Naive B cell (primary cell): Measurements from ENCODE around the gene GULP1. TPM values are rescaled to one million over a fixed set of nuclear protein-coding genes. Genes with fewer than 3 reads are reported as not detected.

Experiments used
- ATAC-seq, 2 donors: fragments of 150-1000 bp; cut with Tn5 transposase; 2 replicates each; pipeline ENCODE4 v1.10.0; 2021; ENCODE audit warnings: low read depth in 2 of 2, mild to moderate bottlenecking in 2 of 2, moderate library complexity in 2 of 2
- DNase-seq: peaks from one replicate; pipeline ENCODE4 v3.0.0; 2022
- H3K27ac Mint-ChIP-seq, 6 donors: one replicate each; pipeline ENCODE4 v1.8.0; 2020 to 2022; ENCODE audit warnings: mild to moderate bottlenecking in 6 of 6, mixed read lengths in 6 of 6, moderate library complexity in 5 of 6, inconsistent platforms in 2 of 6
- H3K27me3 Mint-ChIP-seq, 3 donors: one replicate each; pipeline ENCODE4 v1.8.0; 2021 to 2022; ENCODE audit warnings: mixed read lengths in 3 of 3, mild to moderate bottlenecking in 1 of 3
- H3K36me3 Mint-ChIP-seq, 2 donors: one replicate each; pipeline ENCODE4 v1.8.0; 2020 to 2022; ENCODE audit warnings: mixed read lengths in 2 of 2, inconsistent platforms in 1 of 2, mild to moderate bottlenecking in 1 of 2
- H3K4me1 Mint-ChIP-seq, 3 donors: one replicate each; pipeline ENCODE4 v1.8.0; 2020 to 2022; ENCODE audit warnings: mixed read lengths in 3 of 3, inconsistent platforms in 1 of 3, mild to moderate bottlenecking in 1 of 3, moderate library complexity in 1 of 3
- H3K4me3 Mint-ChIP-seq, 8 donors: one replicate each; pipeline ENCODE4 v1.8.0; 2020 to 2022; ENCODE audit warnings: mild to moderate bottlenecking in 8 of 8, mixed read lengths in 8 of 8, moderate library complexity in 8 of 8, inconsistent platforms in 2 of 8
- H3K9me3 Mint-ChIP-seq, 7 donors: one replicate each; pipeline ENCODE4 v1.8.0; 2020 to 2022; ENCODE audit warnings: mixed read lengths in 7 of 7, mild to moderate bottlenecking in 5 of 7, inconsistent platforms in 2 of 7, moderate library complexity in 1 of 7
- polyA plus RNA-seq, 6 donors: library from polyadenylated mRNA; unstranded; fragments of 300-500 nt; fragmentation: Illumina TruSeq; gene quantifications; one replicate each; pipeline ENCODE4 v1.2.3, GENCODE V29; 2021; ENCODE audit warnings: low read depth in 6 of 6

Gene GULP1
- polyA plus RNA-seq, 6 donors from 2014 or later = not detected

DNA sequence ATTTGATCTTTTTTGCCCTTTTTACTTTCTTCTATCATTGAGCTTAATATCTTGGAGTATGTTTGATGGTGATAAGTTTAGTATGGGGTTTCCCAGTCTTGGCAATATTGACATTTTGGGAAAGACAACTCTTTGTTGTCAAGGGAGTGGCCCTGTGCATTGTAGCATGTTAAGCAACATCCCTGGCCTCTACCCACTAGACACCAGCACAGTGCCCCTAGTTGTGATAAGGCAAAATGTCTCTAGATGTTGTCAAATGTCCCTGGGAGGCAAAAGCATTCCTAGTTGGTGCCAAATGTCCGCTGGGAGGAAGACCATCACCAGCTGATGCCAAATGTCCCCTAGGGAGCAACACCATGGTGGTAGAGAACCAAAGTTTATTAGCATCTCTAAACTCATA lies 28.2 kb downstream of the GULP1 start:
- ATAC-seq = no peak
- no peak for DNase-seq
- H3K27me3 Mint-ChIP-seq = no peaks in the 10 kb centered on the region
- no peak overlapping the region for H3K27ac Mint-ChIP-seq
- no peaks in the 10 kb centered on the region for H3K4me1 Mint-ChIP-seq
- H3K9me3 Mint-ChIP-seq = peaks cover 0 to 6% (median 0%) of the 10 kb centered on the region in 7 donors
- no peak overlapping the region for H3K4me3 Mint-ChIP-seq
- no peaks in the 10 kb centered on the region for H3K36me3 Mint-ChIP-seq

DNA sequence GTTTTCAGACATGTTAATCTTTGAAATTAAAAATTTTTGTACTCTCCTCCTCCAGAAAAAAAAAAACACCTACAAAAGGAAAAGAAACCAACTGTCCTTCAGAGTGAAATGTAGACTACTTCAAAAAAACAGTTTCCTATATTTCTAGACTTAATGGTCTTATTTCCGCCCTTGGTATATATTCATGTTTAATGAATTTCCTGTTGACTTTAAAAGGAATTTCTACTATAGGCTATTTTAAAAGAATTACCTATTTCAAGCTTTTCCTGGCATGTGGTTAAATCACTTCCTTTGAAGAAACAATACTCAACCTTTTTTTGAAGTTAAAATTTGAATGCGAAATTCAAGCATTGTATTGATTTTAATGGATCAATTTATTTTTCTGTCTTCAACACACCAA lies 29.2 kb downstream of the GULP1 start:
- no peaks in the 10 kb centered on the region for H3K27me3 Mint-ChIP-seq
- peaks cover 0 to 5% (median 0%) of the 10 kb centered on the region in 7 donors for H3K9me3 Mint-ChIP-seq
- no peak overlapping the region for H3K27ac Mint-ChIP-seq
- H3K36me3 Mint-ChIP-seq = no peaks in the 10 kb centered on the region
- H3K4me1 Mint-ChIP-seq = no peaks in the 10 kb centered on the region
- no peak for DNase-seq
- no peak for ATAC-seq
- no peak overlapping the region for H3K4me3 Mint-ChIP-seq

DNA sequence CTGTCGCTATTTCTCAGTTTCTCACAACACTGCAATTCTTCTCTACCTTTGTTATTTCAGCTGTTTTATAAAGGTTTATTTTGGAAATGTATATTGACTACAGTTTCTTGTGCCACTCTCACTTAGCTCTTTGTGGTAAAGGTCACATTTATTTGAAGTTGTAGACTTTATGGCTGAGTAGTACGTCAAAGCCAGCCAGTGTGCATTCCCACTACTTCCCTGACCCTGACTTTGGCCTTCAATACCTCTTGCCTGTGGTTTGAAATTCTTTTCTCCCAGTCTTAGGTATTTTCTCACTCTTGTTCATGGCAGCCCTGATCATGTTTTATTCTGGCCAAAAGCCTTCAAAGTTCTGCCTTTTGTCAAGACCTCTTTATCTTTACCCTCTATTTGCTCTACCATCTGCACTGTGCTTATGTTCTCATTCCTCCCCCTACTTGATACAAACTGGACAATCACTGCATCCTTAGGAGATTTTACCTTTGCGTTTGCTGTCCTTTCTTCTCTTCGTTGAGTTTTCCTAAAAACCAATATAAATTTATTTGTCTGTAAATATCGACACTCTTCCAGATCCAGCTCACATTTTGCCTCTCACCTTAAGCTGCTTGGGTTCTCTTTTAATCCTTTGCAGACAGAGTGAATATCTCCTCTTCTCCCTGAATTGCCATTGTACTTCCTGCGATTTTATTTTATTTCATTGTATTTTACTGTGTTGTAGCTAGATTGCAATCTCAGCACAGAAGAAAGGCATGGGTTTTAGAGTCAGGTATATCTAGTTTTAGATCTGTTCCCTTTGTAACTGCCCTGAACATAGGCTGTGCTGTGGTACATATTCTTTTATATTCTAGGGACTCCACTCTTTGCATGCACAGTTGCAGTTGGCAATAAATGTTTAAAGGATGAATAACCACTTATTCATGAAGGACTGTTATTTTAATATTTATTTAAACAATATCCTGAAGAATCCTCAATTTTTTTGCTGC lies 31.2 kb downstream of the GULP1 start:
- Mint-ChIP-seq H3K4me3 (no peak overlapping the region), H3K9me3 (peaks cover 0 to 5% (median 0%) of the 10 kb centered on the region in 7 donors), H3K36me3 (no peaks in the 10 kb centered on the region), H3K4me1 (no peaks in the 10 kb centered on the region), H3K27me3 (no peaks in the 10 kb centered on the region), H3K27ac (no peak overlapping the region)
- DNase-seq (no peak), ATAC-seq (no peak)

DNA sequence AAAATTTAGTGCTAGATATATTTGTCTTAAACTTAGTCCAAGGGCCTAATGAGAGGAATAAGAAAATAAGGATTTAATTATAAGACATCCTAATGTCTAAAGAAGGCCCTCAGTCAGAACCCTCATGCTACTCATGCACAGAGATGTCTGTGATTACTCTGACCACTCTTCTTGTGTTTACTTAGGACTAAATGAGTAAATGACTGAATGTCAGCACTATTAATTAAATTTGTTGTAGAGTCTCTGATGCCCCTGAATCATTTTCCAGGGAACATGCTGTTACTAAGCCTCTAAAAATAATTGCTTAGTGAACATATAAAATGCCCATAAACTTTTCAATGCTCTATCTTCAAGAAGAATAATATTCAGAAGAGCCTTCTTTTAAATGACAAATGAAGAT lies 32.4 kb downstream of the GULP1 start:
- H3K4me1 Mint-ChIP-seq = no peaks in the 10 kb centered on the region
- no peak for ATAC-seq
- H3K27ac Mint-ChIP-seq = no peak overlapping the region
- no peaks in the 10 kb centered on the region for H3K27me3 Mint-ChIP-seq
- H3K36me3 Mint-ChIP-seq = no peaks in the 10 kb centered on the region
- H3K4me3 Mint-ChIP-seq = no peak overlapping the region
- H3K9me3 Mint-ChIP-seq = peaks cover 0 to 5% (median 0%) of the 10 kb centered on the region in 7 donors
- DNase-seq = no peak

DNA sequence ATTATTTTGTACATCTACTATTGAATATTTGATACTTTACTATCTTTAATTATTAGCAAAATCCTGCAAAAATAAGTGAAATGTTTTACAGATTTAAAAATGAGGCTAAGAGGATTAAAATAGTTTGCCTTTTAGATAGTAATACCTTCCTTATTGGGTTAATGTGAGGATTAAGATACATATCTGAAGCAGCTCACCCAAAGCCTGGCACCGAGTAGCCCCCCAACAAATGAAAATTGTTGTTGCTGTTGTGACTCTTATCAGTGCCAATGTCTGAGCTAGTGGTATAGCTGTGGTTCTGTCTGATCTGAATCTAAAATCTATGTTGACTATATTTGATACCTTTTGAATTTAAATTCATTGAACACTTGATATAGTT lies 34.6 kb downstream of the GULP1 start:
- peaks cover 0 to 5% (median 0%) of the 10 kb centered on the region in 7 donors for H3K9me3 Mint-ChIP-seq
- no peaks in the 10 kb centered on the region for H3K27me3 Mint-ChIP-seq
- no peak overlapping the region for H3K4me3 Mint-ChIP-seq
- ATAC-seq = no peak
- no peaks in the 10 kb centered on the region for H3K4me1 Mint-ChIP-seq
- no peak overlapping the region for H3K27ac Mint-ChIP-seq
- no peaks in the 10 kb centered on the region for H3K36me3 Mint-ChIP-seq
- DNase-seq = no peak

DNA sequence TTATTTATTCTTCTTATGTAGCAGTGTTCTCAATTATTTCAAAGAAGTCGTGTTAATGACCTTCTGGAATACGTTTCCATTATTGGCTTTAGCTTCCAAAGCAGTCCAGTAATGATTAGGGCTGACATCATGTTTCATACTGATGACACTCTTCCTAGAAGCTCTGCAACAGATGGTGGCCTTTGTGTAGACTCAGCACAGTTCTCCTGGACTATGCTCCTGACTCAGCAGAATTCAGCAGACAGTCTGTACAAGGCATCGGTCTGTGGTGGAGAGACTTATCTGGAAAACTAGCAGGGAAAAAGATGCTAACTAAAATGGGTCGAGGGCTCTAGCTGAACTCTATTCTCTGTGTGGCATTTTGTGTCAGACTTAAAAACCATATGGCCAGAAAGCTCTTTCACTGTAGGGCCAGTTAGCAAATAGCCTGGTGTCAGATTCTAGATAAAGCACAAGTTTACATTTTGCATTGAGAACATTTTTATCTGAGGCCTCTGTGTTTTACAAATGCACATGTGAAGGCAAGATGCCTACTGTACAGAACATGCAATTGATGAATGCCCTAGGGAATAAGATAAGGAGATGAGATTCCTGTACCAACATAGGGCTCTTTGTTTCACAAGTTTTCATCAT lies 35.1 kb downstream of the GULP1 start:
- no peak overlapping the region for H3K4me3 Mint-ChIP-seq
- no peaks in the 10 kb centered on the region for H3K4me1 Mint-ChIP-seq
- H3K27ac Mint-ChIP-seq = no peak overlapping the region
- DNase-seq (no peak), ATAC-seq (no peak)
- peaks cover 0 to 5% (median 0%) of the 10 kb centered on the region in 7 donors for H3K9me3 Mint-ChIP-seq
- H3K27me3 Mint-ChIP-seq = no peaks in the 10 kb centered on the region
- no peaks in the 10 kb centered on the region for H3K36me3 Mint-ChIP-seq

DNA sequence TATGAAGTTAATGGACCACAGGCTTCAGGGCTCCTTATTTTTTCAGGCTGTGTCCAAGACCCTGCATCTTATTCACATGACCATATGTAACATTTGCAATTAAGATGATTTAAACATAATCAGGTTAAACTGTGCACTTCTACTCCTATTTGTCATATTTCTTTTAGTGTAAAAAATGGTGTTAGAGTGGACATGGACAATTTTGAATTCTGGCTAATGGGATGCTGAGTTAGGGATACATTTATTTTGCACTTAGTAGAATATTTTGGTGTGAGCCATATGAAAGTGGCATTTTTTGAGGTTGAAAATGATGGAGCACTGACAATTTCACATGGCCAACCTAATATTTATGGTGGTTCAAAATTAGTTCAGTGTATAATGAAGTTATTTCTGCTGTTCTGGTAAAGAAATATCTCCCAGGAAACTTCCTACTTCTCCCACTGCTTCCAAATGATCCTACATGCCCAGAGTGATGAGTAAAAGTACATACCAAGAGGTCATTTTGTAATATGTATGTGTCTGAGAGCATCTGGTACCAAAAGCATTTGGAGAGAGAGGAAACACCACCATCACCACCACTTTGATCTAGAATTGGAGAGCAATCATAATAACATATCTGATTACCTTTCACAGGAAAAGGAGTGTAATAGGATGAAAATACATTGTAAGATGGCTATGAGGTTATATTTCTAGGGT lies 36.0 kb downstream of the GULP1 start:
- Mint-ChIP-seq H3K9me3 (peaks cover 0 to 5% (median 0%) of the 10 kb centered on the region in 7 donors), H3K27ac (no peak overlapping the region), H3K27me3 (no peaks in the 10 kb centered on the region)

DNA sequence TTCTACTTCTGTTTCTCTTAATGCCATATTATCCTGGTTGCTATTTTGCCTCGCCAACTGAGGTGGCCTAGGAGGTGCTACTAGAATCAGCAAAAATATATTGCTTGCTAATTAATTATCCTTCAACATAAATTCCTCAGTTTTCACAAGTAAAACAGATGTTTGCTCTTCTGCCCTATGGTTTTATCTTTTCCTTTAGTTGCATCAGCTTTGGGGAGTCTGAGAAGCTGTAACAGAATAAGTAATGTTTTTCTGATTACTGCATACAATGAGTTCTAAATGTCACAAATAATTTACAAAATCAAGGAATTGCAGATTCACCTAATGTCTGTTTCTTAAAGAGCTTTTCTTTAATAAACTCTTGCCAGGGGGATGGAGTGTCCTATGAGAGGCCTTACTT lies 36.7 kb downstream of the GULP1 start:
- ATAC-seq = no peak
- no peak overlapping the region for H3K27ac Mint-ChIP-seq

More for the DNA sequence above, 36.0 kb downstream of the GULP1 start:
- ATAC-seq = no peak
- no peaks in the 10 kb centered on the region for H3K36me3 Mint-ChIP-seq
- no peak overlapping the region for H3K4me3 Mint-ChIP-seq
- DNase-seq = no peak
- H3K4me1 Mint-ChIP-seq = no peaks in the 10 kb centered on the region

DNA sequence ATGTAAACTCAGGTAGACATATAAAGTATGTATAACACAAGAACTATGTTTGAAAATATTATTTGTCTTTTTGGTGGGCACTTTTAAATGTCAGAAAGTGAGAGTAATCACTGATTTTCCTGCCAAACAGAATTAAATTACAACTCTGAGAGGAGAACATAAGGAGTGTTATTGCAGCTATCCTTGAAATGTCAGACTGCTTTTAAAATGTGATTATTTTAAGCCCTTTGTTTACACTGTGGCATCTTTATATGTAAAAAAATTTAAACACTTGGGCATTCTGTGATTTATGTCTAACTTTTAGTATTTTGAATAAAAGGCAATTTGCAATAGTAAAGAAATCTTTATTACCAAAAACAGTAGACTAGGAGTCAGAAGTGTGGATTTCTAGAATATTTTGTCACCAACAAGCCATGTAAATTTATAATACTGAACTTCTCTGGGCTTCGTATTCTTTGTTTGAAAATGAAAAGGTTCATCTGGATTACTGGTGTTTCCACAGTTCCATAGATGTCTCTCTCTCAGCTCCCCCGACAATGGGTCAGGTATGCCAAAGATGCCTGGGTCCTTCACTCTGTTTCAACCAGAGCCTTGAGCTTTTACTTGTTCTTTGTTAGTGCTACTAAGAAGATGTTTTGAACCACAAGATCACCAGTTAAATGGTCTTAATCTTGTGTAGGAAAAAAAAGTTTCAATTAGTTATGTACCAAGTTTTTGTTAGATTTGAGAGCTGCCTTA lies 38.8 kb downstream of the GULP1 start:
- H3K36me3 Mint-ChIP-seq = no peaks in the 10 kb centered on the region
- no peaks in the 10 kb centered on the region for H3K9me3 Mint-ChIP-seq
- no peak overlapping the region for H3K27ac Mint-ChIP-seq
- no peak overlapping the region for H3K4me3 Mint-ChIP-seq
- DNase-seq = no peak
- no peaks in the 10 kb centered on the region for H3K4me1 Mint-ChIP-seq
- no peaks in the 10 kb centered on the region for H3K27me3 Mint-ChIP-seq
- ATAC-seq = no peak

More for the DNA sequence above, 36.7 kb downstream of the GULP1 start:
- Mint-ChIP-seq H3K9me3 (no peaks in the 10 kb centered on the region), H3K4me1 (no peaks in the 10 kb centered on the region), H3K4me3 (no peak overlapping the region), H3K27me3 (no peaks in the 10 kb centered on the region), H3K36me3 (no peaks in the 10 kb centered on the region)
- DNase-seq = no peak

DNA sequence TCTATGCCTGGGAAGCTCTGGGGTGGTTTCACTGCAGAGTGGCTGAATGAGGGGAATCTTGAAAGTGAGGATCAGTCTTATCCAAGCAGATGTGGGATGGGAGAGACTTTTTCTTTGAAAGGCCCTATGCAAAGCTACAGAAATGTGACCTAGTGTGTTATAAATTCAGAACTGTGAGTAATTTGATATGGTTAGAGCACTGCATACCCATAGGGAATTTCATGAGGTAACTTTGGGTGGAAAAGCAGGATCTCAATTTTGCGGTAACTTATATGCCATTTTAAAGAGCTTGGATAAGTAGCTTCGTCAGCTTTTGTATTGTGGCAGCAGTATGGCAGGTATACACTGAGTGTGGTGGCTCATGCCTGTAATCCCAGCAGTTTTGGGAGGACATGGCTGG lies 40.9 kb downstream of the GULP1 start:
- DNase-seq = no peak
- Mint-ChIP-seq H3K27ac (no peak overlapping the region), H3K4me1 (no peaks in the 10 kb centered on the region), H3K36me3 (no peaks in the 10 kb centered on the region), H3K27me3 (no peaks in the 10 kb centered on the region), H3K4me3 (no peak overlapping the region), H3K9me3 (no peaks in the 10 kb centered on the region)
- no peak for ATAC-seq

DNA sequence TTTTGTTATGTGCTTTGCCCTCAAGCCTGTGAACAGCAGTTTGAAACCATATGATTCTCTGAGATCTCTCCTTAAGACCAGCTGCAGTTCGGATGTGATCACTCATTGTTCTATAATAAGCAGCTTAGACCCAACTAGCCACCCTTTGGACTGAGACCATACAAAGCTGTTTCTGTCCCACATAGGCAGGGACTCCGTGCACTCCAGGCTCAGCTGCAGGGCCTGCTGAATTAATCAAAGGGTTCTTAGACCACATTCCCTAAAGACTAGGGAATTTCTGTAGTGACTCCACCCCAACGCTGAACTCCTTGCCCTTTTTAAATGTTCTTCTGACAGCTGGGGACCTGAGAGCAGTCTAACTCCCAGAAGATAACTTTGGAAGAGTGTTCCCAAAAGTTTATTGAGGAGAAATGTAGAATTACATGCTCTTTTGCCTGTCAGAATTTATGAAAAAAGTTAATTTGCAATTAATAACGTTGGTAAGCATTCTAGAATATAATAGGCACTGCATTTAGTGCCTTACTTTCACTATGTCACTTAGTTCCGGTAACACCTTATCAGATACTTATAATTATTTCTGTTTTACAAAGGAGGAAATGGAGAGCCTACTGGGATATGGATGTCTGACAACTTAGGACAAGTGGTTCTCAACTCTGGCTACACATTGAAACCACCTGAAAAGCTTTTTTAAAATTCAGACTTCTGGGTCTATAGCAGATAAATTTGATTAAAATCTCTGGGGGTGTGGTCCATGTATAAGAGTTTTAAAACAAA lies 42.3 kb downstream of the GULP1 start:
- Mint-ChIP-seq H3K27ac (no peak overlapping the region), H3K9me3 (no peaks in the 10 kb centered on the region)
- no peak for DNase-seq

DNA sequence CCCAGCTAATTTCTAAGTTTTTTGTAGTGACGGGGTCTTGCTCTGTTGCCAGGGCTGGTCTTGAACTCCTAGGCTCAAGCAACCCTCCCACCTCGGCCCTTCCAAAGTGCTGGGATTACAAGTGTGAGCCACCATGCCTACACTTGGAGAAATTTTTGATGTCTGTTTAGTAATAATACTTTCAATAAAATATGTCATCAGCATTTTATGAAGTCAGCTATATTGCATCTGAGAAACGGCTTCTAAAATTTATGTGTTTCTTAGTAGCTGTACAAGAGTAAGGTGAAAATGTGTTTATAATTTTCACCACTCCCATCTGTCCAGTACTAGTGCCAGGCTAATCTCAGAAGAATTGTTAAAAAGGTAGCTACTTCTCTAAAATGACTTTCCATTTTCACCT lies 46.8 kb downstream of the GULP1 start:
- Mint-ChIP-seq H3K27me3 (no peaks in the 10 kb centered on the region), H3K4me1 (no peaks in the 10 kb centered on the region)

More for the DNA sequence above, 42.3 kb downstream of the GULP1 start:
- ATAC-seq = no peak
- Mint-ChIP-seq H3K4me3 (no peak overlapping the region), H3K4me1 (no peaks in the 10 kb centered on the region), H3K27me3 (no peaks in the 10 kb centered on the region), H3K36me3 (no peaks in the 10 kb centered on the region)

More for the DNA sequence above, 46.8 kb downstream of the GULP1 start:
- Mint-ChIP-seq H3K9me3 (no peaks in the 10 kb centered on the region), H3K36me3 (no peaks in the 10 kb centered on the region), H3K4me3 (no peak overlapping the region), H3K27ac (no peak overlapping the region)
- DNase-seq (no peak), ATAC-seq (no peak)
